Stimulated activated CD8-positive, alpha-beta memory T cell treated with anti-CD3 and anti-CD28 coated beads, Interleukin-4, amount 100 ng/mL, for 24 hours (primary cell): Measurements from ENCODE around the gene NXT1.

Experiments used
- DNase-seq: peaks from one replicate; pipeline ENCODE4 v3.0.0-alpha.2; 2020; ENCODE audit warnings: low read depth

Gene NXT1

GRCh38 chr20:23391707-23392310 lies 41.2 kb downstream of the NXT1 start:
- no peak for DNase-seq

- no peak for DNase-seq
Measured at GRCh38 chr20:23393996-23394775, 43.6 kb downstream of the NXT1 start.

GRCh38 chr20:23396950-23397627 lies 46.5 kb downstream of the NXT1 start:
- DNase-seq: no peak

- no peak for DNase-seq
Measured at GRCh38 chr20:23397961-23398360, 47.4 kb downstream of the NXT1 start.

GRCh38 chr20:23399568-23400241 lies 49.1 kb downstream of the NXT1 start:
- DNase-seq: no peak

- no peak for DNase-seq
Measured at GRCh38 chr20:23401051-23401450, 50.5 kb downstream of the NXT1 start.

- DNase-seq: no peak
Measured at GRCh38 chr20:23403751-23404150, 53.2 kb downstream of the NXT1 start.

- DNase-seq: no peak
Measured at GRCh38 chr20:23404196-23404595, 53.6 kb downstream of the NXT1 start.
